HG03135 (cell line): Measurements from ENCODE around the gene TREML4.
A peak's percentile ranks its signal among the peaks of the same experiment; 100 is the strongest.

Experiments used
- ATAC-seq: cut with Tn5 transposase; IDR thresholded peaks from one replicate; pipeline ENCODE4 v1.9.1; 2021; ENCODE audit warnings: mild to moderate bottlenecking, moderate library complexity; ENCODE audit not compliant: unreplicated experiment

The TREML4 gene

DNA sequence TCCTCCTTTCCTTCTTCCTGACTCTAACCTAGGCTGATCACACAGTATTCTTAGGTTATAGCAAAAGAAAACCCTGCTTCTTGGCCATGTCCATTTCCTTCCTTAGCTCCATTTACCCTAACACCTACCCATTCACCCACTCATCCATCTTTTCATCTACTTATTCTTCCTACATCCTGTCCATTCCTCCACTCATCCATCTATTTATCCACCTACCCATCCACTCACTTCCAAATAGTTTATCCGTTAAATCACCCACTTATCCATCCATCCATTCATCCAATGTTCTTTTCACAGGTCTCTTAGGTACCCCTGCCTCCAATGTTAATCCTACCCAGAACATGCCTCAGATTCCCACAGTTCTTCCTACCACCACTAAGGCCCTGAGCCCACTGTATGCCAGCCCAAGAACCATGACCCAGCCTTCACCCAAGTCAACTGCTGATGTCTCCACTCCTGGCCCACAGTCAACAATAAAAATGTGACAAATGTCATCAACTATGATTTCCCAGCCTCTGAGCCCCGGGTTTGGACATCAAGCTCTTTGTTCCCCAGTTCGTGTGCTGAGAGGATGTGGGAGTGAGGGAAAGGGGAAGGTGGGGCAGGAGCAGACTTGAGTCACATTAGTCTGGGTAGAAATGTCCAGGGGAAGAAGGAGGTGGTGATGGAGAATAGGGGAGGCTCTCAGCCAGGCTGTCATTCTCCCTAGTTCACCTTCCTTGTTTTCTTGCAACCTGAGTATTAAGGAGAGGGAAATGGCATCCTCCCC lies 24.4 kb downstream of the TREML4 start:
- ATAC-seq: no peak

GRCh38 chr6:41255110-41255509 lies 27.0 kb downstream of the TREML4 start:
- ATAC-seq: no peak

- ATAC-seq: no peak
Measured at GRCh38 chr6:41255638-41256246, 27.6 kb downstream of the TREML4 start.

DNA sequence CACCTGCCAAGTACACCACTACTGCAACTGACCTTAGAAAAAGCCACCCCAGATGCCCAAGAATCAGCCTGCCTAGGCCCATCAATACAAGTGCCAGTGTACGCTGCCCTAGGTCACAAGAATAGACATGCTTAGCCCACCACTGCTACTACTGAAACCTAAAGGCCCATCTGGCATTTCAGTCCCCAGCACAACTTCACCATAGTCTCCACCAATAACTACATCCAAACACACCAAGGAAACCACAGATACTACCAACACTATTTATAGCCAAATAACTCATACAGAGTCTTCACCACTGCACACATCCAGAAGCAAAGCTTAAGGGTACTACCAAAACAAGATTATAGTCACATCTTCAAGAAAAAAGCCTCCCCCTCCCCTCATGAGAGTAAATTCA lies 28.2 kb downstream of the TREML4 start:
- ATAC-seq: peak; percentile 65

GRCh38 chr6:41257369-41258195 lies 29.4 kb downstream of the TREML4 start:
- no peak for ATAC-seq

DNA sequence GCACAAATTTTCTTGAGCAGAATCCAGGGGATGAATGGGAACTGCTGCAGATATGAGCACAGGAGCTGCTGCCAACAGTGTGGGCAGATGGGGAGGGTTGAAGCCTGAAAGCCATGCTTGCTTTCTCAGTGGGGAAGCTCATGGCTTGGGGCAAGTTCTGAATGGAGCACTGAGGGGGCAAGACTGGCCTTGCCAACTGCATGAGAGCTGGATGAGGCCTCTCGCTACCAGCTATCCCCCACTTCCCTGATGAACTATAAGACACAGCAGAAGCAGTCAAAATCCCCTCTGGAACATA lies 30.0 kb downstream of the TREML4 start:
- ATAC-seq: no peak

DNA sequence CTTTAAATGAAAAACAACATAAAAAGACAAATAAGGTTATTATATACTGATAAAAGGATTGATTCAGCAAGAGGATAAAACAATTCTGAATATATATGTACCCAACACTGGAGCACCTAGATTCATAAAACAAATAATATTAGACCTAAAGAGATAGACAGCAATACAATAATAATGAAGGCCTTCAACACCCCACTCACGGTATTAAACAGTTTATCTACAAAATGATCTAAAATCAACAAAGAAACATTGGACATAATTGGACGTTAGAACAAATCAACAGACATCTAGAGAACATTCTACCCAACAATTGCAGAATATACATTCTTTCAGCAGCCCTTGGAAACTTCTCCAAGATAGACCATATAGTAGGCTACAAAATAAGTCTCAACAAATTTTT lies 34.3 kb downstream of the TREML4 start:
- ATAC-seq: no peak

GRCh38 chr6:41263267-41263666 lies 35.1 kb downstream of the TREML4 start:
- ATAC-seq: no peak

- no peak for ATAC-seq
Measured at GRCh38 chr6:41266541-41266940, 38.4 kb downstream of the TREML4 start.

GRCh38 chr6:41268478-41268877 lies 40.3 kb downstream of the TREML4 start:
- no peak for ATAC-seq

DNA sequence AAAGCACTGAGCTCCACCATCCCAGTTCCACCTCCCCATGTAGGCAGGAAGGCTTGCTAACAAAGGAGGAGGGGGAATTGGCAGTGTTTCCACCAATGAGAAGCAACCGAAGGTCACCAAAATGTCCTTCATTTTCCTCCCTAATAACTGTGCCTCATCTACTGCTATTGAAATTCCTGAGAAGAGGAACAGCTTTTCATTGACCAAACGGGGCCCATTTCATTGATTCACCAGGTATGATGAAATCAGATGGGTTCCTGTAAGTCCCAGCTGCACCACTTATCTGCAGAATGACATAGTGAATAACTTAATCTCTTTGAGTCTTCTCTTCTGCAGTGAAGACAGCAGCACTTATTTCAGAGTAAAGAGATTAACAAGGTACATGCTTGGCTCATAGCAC lies 41.0 kb downstream of the TREML4 start:
- no peak for ATAC-seq

DNA sequence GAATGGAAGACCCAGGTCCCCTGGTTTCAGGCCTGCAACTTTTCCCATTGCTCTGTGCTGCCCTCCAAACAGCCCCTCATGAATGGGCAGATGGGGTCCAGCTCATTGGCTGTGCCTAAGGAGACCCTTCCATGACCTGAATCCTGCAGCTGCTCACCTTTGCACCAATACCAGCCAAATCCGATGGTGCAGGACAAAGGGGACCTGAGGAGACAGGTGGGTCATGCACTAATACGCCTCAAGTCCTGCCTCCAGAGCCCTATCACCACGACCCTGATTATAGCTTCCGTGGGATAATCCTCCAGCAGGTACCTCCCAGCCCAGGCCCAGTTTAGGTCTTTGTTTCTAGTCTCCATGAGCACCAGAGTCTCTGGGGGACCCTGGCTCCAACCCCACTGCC lies 41.6 kb downstream of the TREML4 start:
- no peak for ATAC-seq

- ATAC-seq: no peak
Measured at GRCh38 chr6:41271901-41272395, 43.8 kb downstream of the TREML4 start.

DNA sequence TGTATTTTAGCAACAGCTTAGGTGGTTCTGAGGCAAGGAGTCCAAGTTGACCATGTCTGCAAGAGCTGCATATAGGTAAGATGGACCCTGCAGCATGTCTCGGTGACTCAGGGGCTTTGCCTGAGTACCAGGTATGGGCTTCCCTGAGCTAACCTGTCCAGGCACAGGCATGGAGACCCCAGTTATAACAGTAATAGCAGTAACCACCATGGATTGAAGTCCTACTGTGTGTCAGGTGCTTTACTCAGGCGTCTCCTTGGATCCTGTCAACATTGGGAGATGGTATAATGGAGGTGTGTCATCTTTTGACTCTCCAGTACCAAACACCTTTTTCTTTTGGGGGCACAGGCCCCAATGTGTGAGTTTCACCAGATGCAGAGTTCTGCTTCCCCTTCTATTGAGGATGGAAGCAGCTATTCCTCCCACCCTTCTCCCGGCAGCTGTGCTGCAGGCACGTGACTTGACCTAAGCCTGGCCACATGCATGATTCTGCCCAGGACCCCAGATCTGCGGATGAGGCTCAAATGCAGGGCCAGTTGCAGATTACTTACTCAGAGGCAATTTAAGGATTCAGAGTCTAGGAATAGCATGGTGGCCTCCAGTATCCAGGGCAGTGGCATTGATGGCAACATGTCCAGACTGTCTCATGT lies 44.6 kb downstream of the TREML4 start:
- no peak for ATAC-seq

GRCh38 chr6:41273714-41274113 lies 45.6 kb downstream of the TREML4 start:
- ATAC-seq: no peak

DNA sequence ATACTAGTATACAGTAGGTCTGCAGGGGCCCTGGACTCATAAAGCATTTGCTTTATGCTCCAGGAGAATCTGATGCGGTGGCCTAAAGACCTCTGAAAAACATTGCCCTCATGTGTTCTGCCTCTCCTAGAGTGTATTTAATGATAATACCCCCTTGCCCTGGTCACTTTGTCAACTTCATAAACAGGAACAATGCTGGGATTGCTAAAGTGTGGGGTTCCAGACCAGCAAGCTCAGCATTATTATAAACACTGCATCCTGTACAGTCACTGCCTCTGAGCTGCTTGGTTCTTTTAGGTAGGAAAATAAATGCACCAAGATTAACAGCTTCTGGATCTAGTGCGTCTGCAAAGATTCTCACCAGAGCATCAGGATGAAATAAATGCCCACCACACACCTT lies 46.1 kb downstream of the TREML4 start:
- no peak for ATAC-seq

GRCh38 chr6:41275489-41275888 lies 47.3 kb downstream of the TREML4 start:
- no peak for ATAC-seq

DNA sequence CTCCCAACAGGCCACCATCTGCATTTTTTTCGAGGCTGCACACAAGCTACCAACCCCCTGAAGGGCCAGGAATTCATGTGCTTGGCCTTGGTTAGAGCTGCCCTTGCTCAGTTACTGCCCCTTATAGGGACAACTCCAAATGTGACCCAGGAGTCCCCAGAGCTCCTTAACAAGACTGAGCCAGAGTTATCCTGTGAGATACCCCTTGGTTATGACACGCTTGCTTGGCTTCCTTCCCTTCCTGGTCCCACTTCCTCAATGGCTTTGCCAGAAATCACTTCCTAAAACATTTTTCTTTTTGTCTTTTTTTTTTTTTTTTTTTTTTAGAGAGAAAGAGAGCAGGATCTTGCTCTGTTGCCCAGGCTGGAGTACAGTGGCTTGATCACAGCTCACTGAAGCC lies 49.5 kb downstream of the TREML4 start:
- ATAC-seq: no peak

- ATAC-seq: no peak
Measured at GRCh38 chr6:41278699-41279405, 50.7 kb downstream of the TREML4 start.

DNA sequence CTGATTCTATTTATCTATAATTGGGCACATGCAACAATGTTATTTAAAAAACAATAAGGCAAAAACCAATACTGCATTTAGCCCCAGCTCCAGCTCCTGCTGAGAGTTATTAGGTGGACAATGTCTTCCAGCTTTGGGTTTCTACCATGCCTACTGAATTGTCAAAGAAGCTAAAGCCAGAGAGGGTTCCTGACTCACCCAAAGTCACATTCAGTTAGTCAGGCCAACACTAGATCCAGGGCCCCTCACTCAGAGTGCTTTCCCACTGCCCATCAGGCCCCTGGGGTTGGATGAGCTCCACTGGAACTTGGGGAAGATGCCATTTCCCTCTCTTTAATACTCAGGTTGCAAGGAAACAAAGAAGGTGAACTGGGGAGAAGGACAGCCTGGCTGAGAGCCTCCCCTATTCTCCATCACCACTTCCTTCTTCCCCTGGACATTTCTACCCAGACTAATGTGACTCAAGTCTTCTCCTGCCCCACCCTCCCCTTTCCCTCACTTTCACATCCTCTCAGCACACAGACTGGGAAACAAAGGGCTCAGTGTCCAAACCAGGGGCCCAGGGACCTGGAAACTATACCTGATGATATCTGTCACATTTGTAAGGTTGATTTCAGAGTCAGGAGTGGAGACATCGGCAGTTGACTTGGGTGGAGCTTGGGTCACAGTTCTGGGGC lies 52.4 kb downstream of the TREML4 start:
- ATAC-seq: no peak
